DMS114 treated with DMSO at 0.1 percent for 48 hours (cell line): ENCODE measurements around the gene IL1B.

ENCODE experiments used
- DNase-seq: peaks from one replicate; lab custom pipeline; 2025; ENCODE audit not compliant: unreplicated experiment; lab: John Stamatoyannopoulos, UW

IL1B gene

GRCh38 chr2:112784199-112785189, 52.1 kb downstream of the IL1B start, which contains the start of gene IL1A:
TSS of gene IL1A (minus strand) at chr2:112784493. CDS start at chr2:112783770, 723 bp downstream.
- no peak for DNase-seq

GRCh38 chr2:112783187-112783714, 53.3 kb downstream of the IL1B start:
- no peak for DNase-seq

GRCh38 chr2:112782234-112782799, 54.3 kb downstream of the IL1B start:
- no peak for DNase-seq
